Right hindlimb (tissue), 1 donor: ENCODE measurements around the gene RSPO4.
"Not testable (repeated sequence)": the region's sequence is repeated elsewhere in the genome, so short reads cannot be mapped to it uniquely, and the experiment has no call there.

ENCODE experiments used
- DNase-seq: peaks from one replicate; pipeline ENCODE4 v3.0.0-alpha.2; 2018

Gene RSPO4

DNA sequence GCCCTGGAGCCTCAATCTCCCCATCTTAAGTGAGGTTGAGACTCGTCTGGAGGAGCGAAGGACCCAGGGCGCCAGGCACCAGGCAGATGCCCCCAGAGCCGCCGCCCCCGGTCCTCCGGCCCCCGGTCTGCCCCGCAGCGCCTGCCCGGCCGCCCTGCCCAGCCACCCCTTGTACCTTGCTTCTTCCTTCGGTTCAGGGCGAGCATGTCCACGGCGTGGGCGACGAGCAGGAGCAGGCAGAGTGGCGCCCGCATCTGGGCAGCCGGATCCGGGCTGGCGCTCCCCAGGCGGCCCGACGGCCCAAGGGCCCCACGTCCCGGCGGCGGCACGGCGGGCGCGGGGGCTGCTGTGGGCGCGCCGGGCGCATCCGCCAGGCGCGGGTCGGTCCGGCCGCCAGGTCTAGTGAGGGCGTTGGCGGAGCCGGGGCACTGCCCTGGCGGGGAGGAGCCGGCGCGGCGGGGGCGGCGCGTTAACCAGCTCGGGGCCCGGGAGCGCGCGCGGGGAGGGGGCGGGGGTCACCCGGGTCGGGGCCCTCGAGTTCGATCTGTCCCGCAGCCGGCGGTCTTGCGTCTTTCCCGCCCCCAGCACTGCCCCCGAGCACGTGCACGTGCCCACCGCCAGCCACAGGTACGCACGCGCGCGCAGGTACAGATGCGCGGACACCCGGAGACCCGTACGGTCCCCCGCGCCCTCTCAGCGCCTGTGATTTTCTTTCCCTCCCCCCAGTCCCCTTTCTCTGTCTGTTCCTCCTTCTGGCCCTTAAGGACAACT, at the start of gene RSPO4:
RSPO4 (minus strand) TSS at position 401 of the 771 bp plus-strand sequence; CDS start at position 254, 147 bp downstream.
- DNase-seq: no peak

DNA sequence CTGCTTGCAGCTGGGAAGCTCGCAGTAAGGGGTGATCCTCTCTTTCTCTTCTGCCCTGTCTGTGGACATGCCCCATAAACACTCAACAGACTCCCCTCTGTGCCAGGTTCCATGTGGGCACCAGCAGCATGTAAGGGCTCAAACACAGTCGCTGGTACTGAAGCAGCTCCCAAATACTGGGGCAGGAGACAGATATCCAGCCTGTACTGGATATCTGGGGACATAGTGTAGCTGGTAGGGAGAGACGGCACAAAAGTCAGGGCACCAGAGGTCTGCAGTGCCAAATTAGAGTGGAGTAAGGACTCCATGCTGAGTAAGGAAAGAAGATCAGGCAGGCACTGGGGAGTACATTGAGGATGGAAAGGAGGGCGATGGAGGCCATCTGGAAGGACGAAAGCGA, 48.3 kb upstream of the RSPO4 start:
- DNase-seq: no peak

DNA sequence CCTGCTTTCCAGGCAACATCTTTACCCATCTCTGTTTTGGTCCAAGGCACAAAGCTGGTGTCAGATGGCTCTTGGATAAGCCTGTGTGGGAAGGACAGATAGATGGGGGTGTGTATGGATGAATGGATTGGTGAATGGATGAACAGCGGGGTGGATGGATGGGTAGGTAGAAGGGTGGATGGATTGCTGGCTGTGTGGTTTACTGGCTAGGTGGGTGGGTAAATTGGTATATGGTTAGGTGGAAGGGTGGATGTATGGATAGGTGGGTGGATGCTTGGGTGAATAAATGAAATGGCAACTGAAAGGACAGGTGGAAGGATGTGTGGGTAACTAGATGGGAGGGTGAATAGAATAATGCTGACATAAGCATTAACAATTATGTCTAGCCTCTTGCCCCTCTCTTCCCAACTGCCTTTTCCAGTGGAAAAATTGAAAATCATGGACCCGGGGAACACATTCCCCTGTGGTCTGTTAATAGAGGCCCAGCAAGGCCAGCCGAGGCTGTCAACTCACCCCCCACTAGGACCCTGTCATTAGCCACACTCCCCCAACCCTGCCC, 43.8 kb upstream of the RSPO4 start:
- no peak for DNase-seq

DNA sequence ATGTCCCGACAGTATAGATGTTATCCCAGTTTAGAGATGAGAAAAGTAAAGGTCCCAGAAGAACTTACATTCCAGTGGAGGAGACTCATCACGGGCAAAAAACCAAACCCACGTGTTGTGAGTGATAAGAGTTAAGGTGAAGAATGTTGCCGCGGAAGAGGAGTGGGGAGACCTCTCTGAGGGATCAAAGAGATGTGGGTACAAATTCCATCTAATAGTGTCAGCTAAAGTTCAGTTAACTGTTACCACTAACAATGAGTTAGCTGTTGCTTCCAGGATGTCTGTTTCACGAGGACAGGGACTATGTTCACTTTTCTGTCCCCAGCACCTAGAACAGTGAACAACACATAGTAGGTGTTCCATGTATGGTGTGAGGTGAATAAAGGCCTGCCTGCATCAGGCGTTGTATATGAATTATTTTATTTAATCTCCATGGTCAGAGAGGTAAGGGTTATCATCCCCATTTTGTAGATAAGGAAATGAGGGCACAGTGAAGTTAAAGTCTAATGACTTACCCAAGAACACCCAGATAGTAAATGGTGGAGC, 39.8 kb upstream of the RSPO4 start:
- DNase-seq: no peak

DNA sequence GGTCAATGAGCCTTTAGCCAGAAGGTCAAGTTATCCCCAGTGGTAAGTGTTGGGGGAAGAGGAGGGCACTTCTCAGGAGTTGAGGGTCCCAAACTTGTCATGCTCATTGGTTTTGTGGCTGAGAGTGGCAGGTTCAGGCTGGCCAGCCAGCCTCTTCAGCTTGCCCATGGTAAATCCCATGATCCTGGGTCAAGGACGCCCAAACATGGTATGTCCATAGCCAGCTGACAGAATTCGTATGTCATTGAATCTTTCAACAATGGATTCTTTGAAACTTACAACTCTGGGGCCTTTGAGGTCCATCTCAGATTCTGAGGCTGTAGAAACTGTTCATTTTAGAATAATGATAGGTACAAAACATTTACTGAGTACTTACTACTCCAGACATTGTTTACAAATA, 36.1 kb upstream of the RSPO4 start:
- no peak for DNase-seq

DNA sequence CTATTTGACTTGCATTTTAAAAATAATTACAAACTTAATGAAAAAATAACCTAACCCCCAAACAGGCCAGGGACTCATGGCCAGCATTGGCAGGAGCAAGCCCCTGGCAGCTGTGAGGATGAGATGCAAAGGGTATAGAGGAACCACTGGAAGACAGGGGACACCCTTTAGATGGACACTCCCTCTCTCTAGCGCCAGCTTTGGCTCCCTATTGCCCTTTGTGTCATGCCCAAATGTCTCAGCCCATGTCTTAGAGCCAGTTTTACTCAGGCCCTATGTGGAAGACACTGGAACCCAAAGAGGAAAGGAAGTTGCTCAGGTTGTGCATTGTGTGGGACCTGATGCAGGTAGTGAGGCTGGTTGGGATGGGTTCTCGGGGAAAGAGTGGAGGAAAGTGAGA, 34.9 kb upstream of the RSPO4 start:
- no peak for DNase-seq

DNA sequence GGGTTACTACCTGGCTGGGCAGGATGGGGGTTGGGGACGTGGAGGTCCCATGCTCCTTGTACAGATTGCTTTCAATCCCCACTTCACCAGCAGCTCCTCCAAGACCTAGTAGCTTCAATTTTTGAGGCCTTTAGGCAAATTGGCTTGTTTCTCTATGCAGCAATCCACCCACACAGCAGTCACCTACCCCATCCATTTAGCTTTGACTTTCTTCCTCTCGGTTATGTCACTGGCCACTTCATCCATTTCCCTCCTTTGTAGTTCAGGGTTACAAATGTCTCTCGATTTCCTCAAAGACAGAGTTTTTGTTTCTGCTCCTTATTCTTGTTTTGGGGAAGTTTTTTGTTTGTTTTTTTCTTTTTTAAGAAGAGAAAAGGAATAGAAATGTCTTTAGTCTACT, 33.4 kb upstream of the RSPO4 start:
- no peak for DNase-seq

DNA sequence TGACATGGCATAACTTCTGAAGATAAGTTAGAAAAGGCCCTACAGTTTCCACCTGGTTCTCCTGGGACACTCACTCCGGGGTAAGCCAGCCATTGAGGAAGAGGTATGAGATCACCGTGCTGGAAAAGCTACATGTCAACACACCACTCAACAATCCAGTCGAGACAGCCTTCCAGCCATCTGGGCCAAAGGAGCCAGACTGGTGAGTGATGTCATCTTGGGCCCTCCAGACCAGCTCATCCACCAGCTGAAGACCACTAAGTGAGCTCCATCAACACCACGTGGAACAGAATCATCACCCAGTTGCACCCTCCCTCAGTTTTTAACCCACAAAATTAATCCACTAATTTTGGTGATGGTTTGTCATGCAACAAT, 32.3 kb upstream of the RSPO4 start:
- DNase-seq: no peak

DNA sequence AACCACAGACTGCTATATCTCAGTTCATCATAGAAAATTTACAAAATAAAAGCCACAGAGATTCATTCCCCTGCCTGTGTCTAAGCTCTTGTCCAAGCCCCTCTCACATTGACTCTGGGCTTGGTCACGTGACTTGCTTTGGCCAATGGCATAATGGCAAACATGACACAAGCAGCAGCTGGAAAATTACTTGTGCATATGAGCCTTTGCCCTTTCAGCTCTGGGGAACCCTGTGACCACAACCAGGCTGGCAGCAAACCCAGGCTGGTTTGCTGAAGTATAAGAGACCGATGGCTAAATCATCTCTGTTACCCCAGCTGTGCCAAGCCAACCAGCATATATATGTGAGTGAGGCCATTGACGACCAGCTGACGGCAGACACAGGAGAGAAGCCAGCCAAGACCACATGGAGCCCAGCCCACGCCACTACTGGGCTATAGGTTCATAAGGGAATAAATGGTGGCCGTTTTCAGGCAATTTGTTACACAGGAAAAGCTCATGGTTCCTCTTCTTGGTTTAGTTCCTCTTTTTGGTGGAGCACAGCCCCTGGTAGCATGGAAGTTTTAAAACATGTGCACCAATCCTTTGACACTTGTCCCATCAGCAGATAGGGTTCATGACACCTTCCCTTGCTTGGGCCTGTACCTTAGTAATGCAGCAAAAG, 31.8 kb upstream of the RSPO4 start:
- no peak for DNase-seq

DNA sequence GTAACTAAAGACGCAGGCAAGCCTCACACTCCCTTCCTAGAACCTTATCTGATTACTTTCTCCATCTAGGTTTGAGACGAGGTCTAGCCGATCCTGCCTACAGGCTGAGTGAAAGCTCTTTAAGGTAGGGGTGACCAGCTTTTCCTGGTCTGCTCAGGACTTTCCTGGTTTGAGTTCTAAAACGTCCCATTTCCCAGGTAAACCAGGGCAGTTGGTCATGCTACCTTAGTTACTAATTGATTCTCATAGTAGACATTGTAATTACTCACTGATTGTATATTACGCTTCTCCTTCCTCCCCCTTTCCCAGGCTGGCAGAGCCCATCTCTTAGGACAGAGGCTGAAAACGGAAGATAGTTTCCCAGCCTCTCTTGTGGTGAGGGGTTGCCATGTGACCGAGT, 27.9 kb upstream of the RSPO4 start:
- no peak for DNase-seq

DNA sequence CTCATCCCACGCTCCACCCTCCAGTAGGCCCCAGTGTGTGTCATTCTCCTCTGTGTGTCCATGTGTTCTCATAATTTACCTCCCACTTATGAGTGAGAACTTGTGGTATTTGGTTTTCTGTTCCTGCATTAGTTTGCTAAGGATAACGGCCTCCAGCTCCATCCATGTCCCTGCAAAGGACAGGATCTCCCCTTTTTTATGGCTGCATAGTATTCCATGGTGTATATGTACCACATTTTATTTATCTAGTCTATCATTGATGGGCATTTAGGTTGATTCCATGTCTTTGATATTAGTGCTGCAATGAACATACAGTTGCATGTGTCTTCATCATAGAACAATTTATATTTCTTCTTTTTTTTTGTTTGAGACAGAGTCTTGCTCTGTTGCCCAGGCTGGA, 24.1 kb upstream of the RSPO4 start:
- not testable (repeated sequence) for DNase-seq

DNA sequence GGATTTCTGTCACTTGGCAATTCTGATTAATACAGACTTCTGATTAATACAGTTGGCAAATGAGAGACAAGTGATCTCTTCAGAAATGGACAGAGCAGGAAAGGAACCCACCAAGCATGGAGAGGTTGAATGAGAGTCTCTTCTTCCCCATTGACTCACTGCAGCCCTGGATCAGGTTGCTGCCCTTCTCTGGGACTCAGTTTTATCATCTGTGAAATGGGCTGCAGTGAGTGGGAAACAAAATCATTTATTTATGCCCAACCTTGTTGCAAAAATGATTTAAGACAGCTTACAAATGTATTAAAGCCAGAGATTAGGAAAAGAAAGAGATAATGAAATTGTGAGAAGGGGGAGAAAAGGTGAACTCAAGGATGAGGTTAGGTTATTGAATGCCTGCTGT, 20.8 kb upstream of the RSPO4 start:
- DNase-seq: no peak

DNA sequence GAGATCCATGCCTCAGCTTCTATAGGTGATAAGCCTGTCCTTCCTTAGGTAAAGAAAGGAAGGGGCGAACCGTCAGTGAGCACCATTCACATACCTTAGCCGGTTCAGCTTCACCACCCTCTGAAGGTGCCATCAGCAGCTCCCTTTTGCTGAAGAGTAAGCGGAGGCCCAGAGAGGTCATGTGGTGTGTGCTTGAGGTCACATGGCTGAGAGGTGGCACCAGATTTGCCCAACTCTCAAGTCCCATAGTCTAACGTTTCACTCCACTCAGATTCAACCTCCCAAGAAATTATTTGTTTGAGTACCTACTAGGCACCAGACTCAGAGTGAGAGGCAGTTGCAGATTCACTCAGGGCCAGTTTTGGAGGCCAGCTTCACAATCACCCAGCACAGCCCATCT, 18.5 kb upstream of the RSPO4 start:
- DNase-seq: no peak

DNA sequence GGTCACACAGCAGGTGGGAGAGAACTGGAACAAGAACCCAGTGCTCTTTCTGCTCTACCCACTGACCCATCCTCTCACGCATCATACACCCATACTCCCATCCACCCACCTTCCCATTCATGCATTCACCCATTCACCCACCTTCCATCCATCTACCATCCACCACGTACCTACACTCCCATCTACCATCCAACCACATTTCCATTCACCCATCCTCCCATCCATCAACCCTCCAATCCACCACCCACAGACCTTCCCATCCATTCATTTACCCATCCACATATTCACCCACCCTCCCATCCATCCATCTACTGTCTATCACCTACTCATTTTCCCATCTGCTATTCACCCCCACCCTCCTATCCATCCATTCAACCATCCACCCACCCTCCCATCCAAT, 17.2 kb upstream of the RSPO4 start:
- no peak for DNase-seq

DNA sequence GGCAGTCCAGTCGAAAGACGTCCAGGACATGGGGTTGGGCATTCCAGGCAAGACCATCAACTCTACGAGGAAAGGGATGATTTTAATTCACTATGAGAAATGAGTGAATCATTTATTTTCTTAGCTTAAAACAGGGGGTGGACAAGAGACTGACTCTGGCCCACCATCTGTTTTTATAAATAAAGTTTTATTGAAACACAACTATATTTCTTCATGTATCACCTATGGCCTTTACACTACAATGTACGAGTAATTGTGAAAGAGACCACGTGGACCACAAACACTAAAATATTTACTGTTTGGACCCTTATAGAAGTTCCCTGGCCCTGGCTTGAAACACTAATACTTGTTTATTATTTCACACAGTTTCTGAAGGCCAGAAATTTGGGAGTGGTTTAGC, 15.6 kb upstream of the RSPO4 start:
- no peak for DNase-seq

DNA sequence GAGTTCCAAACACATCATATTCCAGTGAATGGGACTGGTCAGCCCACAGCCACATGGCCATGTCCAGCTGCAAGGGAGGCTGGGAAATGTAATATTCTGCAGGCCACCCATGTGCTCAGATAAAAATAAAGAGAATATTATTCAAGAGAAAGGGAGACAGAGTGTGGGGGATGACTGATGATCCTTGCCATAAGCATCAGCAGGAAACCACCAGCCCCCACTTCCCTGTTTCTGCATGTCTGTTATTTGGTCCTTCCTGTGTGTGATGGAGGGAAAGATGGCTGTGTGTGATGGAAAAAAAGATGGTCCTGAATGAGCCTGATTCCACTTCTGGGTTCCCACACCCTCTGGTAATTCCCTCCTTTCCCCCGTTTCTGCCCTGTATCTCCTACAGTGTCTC, 13.1 kb upstream of the RSPO4 start:
- DNase-seq: no peak

DNA sequence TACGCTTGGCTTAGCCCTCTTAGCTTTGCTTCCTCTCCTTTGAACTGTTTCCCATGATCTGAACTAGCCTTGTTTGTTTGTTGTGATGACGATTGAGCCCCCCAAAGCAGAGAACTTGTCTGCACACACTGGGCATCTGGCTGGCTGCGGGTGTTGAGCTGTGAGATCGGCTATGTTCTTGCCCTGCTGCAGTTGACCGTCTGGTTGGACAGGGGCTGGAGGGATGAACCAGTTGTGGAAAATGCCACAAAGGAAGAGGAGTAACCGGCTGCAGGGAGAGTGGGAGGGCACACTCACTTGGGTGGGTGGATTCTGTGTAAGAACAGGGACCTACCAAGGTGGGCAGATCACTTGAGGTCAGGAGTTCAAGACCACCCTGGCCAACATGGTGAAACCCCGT, 12.4 kb upstream of the RSPO4 start:
- no peak for DNase-seq

DNA sequence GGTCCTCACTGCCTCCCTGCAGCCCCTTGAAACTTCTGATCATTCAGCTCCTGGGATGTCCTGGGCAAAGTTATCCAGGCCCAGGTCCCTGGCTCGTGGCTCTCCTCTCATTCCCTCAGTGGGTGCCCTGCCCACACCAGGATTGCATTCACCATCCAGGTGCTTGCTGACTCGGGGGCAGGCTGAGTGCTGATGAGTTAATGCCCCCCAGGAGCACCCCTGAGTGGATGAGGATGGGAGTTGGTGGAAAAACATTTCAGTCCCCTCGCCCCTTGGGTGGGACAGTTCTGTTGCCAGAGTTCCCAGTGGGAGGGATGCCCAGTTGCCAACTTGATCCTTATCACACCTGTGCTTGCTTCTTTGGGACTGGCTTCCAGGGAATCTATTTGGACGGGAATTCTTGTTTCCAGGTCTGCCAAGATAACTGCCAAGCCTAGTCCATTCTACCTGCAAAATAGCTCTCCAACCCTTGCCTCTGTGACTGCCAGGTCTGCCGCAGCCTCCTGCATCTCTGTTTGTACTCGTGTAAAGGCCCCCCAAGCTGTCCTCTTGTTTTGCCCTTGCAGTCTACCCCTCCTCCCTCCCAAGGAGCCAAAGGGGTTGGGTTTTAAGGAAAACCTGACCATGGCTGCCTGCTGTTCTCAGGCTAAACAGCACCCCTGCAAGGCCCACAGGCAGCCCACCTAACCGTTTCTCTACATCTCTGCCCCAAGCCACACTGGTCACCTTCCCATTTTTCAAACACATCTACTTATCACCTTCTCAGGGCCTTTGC, 11.6 kb upstream of the RSPO4 start:
- DNase-seq: no peak

DNA sequence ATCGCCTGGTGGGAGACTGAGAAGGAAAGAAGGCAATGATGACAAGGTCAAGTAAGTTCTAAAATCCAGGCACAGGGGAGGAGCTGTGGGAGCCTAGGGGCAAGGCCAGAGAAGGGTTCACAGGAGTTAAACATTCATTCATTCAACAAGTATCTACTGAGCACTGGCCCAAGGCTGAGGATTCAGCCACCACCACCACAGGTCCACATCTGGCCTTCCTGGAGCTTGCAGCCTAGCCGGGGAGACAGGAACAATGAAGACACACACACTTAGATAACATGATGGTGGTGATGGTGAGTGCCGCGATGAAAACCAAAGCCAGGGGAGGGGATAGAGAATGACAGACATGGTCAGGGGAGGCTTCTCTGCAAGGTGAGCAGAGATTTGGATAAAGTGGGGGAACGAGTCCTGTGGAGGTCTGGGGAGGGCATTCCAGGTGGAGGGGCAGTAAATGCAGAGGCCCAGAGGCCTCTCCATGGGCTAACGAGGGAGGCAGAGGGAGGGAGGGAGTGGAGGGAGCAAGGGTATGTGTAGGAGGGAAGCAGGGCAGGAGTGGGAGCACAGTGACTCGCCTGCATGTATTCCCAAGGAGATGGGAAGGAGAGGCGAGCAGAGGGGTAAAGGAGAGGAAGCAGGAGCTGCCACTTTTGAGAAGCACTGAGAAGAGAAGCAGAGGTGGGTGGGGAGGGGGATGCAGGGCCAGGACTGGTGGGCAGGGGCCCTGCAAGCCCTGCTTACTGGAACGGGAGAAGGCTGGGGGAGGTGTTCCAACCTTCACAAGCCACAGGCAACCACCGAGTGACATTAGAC, 10.5 kb upstream of the RSPO4 start:
- DNase-seq: no peak

DNA sequence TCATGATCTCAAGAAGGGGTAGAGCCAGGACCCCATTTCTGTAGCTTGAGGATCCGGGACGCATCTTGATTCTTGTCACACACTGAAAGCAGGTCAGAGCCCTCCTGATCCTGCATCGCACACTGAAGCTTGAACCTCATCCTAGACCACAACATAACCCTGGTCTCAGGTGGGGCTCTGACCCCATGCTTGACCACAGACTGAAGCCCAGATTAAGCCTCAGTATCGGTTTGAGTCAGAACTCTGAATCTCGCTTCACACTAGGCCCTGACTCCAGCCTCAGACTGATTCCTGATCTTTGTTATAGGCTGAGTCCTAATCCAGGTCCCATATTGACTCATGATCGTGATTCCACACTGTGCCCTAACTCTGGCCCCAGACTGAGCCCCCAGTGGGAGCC, 8.5 kb upstream of the RSPO4 start:
- no peak for DNase-seq

DNA sequence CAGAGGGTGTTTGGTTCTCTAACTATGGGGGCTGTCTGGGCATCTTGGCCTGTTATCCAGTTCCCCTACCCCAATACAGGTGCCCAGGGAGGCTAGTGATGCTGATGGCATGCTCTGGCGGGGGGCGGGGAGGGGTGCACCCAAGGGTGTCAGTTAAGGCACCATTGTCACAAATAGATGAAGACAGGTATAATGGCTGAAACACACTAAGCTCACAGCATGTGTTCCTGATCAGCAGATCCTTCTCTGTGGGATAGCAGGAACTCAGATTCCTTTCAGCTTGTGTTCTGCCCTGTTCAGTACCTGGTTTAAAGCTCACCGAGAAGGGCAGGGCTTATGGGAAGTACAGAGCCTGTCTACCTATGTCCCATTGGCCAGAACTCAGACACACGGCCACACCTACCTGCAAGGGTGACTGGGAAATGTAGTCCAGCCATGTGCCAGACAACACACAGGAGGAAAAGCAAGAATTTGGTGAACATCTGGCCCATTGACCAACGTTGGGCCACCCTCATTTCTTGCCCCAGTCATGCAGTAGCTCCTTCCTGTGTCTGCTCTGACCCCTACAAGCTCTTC, 3.4 kb upstream of the RSPO4 start:
- no peak for DNase-seq
